Stimulated activated CD4-positive, alpha-beta T cell treated with anti-CD3 and anti-CD28 coated beads, Interleukin-4, amount 100 ng/mL, for 4 hours (primary cell): ENCODE results near the gene DNMT3L.
"Not testable (repeated sequence)": the region's sequence is repeated elsewhere in the genome, so short reads cannot be mapped to it uniquely, and the experiment has no call there.

Experiments used
- DNase-seq, 2 experiments: peaks; one replicate each; pipeline ENCODE4 v3.0.0-alpha.2; 2020

DNMT3L gene

GRCh38 chr21:44241281-44241680 lies 20.4 kb downstream of the DNMT3L start:
- not testable (repeated sequence) for DNase-seq

GRCh38 chr21:44240842-44241241 lies 20.9 kb downstream of the DNMT3L start, which contains the start of gene ICOSLG:
Gene ICOSLG (minus strand): TSS chr21:44240943. CDS start chr21:44240817, 126 bp downstream.
- not testable (repeated sequence) for DNase-seq

GRCh38 chr21:44240353-44240752 lies 21.3 kb downstream of the DNMT3L start:
- DNase-seq, result not testable (repeated sequence)

DNA sequence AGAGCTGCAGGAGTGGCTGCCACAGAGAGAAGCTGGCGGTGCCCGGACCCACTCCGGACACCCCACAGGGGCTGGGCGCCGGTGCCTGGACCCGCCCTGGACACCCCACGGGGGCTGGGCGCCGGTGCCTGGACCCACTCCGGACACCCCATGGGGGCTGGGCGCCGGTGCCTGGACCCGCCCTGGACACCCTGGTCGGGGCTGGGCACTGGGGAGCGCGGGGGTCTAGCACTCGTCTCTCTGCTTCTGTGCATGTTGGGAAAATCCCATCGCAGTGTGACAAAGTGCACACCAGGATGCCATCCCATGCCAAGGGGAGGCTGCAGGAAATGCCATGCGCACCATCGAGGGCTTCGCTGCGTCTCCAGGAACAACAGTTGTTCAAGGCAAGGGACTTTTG lies 32.1 kb downstream of the DNMT3L start:
- DNase-seq, result not testable (repeated sequence)

GRCh38 chr21:44228109-44228508 lies 33.6 kb downstream of the DNMT3L start:
- not testable (repeated sequence) for DNase-seq

DNA sequence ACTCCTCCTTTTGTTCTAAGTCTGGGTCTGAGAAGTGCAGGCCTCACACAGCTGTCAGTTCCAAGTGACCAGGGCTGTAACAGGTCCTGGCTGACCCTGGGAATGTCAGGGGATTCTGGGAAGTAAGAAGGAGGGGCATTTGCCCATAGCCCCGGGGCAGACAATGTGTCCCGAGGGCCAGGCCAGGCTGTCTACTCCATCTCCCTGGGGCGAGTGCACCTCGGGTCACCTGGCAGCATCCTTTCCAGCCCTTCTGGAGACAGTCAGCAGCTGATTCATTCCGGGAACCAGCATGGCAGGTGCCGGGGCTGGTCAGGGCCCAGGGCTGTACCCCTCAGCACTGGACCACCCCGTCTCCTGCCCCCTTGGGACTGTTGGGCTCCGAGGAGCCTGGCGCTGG lies 34.1 kb downstream of the DNMT3L start:
- DNase-seq, result not testable (repeated sequence)

- not testable (repeated sequence) for DNase-seq
Observed at GRCh38 chr21:44225605-44226004, 36.1 kb downstream of the DNMT3L start.

DNA sequence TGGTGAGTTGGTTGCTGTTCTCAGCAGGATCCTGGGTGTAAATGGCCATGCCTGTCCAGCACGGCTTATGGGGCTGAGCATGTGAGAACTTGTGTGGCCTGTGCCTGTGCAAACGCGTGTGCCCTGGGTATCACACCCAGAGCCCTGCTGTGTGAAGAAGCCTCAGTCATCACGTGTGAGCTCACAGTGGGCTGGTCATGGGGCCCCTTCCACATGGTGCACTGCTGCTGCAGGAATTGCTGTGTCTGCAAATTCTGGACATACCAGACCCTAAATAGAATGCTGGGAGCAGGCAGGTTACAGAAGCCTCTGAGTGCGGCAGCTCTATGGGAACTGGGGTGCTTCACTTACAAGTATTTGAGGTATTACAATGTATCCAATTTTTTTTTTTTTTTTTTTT lies 38.4 kb downstream of the DNMT3L start:
- not testable (repeated sequence) for DNase-seq

GRCh38 chr21:44220674-44221073 lies 41.0 kb downstream of the DNMT3L start:
- not testable (repeated sequence) for DNase-seq

DNA sequence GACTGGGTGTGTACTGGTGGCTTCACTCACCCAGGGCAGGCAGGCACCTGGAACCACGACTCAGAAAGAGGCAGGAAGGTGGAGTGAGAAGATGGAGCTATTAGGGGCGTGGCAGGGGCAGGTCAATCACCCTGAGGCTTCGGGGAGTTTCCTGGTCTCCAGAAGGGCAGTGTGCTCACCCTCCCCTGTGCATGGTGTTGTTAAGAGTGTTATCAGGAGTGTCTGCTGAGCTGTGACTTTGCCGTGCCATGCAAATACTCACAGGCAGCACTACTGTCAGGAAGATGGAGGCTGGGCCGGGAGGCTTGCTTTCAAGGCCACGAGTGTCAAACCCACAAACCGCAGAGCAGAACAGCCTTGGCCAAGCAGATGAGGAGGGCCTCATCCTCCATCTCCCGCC lies 43.2 kb downstream of the DNMT3L start:
- not testable (repeated sequence) for DNase-seq

DNA sequence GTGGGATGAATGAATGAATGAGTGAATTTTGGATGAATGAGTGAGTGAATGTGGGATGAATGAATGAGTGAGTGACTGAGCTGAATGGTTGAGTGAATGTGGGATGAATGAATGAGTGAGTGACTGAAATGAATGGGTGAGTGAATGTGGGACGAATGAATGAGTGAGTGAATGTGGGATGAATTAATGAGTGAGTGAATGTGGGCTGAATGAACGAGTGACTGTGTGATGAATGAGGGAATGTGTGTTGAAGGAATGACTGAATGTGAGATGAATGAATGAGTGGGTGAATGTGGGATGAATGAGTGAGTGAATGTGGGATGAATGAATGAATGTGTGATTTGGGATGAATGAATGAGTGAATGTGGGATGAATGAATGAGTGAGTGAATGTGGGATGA lies 49.7 kb downstream of the DNMT3L start:
- DNase-seq, result not testable (repeated sequence)

- DNase-seq, result not testable (repeated sequence)
Observed at GRCh38 chr21:44211574-44211973, 50.1 kb downstream of the DNMT3L start.

- DNase-seq, result not testable (repeated sequence)
Observed at GRCh38 chr21:44207860-44208646, 53.6 kb downstream of the DNMT3L start.

GRCh38 chr21:44206698-44207676 lies 54.7 kb downstream of the DNMT3L start:
- not testable (repeated sequence) for DNase-seq

DNA sequence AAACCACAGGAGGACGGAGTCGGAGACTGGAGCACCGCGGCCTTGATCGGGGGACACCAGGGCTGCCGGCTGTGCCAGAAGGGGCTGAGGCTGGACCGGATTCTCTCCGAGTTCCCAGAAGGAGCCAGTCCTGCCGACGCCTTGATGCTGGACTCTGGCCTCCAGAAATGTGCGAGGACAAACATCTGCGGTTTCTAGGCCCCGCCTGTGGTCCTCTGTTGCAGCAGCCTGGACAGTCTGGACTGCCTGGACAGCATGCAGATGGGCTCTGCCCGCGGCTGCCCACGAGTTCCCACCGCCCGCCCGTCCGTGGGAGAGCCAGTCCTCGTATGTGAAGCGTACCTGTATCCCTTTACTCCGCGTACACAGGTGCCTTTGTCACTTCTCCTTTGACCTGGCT lies 55.5 kb downstream of the DNMT3L start:
- not testable (repeated sequence) for DNase-seq

- not testable (repeated sequence) for DNase-seq
Observed at GRCh38 chr21:44202590-44203299, 59.0 kb downstream of the DNMT3L start.

DNA sequence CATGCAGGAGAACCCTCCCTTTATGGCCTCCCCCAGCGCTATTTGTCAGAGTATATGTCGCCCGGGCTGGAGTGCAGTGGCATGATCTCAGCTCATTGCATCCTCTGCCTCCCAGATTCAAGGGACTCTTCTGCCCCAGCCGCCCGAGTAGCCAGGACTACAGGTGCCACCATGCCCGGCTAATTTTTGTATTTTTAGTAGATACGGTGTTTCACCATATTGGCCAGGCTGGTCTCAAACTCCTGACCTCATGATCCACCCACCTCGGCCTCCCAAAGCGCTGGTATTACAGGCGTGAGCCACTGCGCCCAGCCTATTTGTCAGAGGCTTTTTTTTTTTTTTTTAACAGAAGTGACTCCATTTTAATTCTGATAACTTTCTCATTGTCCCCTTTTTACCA lies 61.7 kb downstream of the DNMT3L start:
- not testable (repeated sequence) for DNase-seq

DNA sequence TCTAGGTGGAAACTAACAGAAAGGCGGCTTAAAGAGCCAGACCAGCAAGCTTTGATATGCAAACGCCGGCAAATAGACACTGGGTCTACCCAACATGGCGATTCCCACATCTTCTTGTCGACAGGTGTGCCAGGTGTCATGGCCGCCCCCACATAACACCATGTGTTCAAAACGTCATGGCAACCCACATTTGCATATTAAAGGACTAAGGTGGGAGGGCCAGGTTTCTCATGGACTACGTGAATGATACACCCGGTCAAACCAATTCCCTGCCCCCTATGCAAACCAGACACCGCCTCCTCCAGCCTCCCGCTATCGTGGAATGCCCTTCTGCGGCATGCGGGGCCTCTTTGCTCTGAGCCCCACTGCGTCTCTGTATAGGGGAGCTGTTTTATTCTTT lies 62.2 kb downstream of the DNMT3L start:
- no peak for DNase-seq

GRCh38 chr21:44197156-44197516 lies 64.6 kb downstream of the DNMT3L start:
- not testable (repeated sequence) for DNase-seq
